ENCODE results near the gene HCRT. TPM values are rescaled to one million over a fixed set of nuclear protein-coding genes. Genes with fewer than 3 reads are reported as not detected.

Gene HCRT
- total and polyA plus RNA-seq, 2 of the 8 experiments (the other 6 are each of a cell fraction or from before 2014, with no cell fraction given): not detected

DNA sequence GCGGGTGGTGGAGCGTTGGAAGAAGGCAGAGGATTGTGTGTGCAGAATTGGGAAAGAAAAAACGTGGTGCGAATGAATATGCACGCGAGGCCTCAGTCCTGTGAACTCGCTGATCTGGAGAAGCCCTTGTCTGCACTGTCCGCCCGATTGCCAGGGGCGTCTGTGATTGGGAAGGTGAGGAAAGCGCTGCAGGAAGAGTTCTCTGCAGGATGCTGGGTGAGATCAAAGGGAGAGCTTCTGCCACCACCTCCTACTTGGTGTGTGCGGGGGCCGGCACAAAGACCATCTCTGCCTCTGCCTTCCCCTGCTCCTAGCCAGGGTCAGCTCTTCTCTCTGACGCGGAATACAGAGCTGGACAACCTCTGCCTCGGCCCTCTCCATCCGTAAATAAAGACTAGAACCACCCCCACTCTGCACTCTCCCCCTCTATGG lies 29.6 kb downstream of the HCRT start (continued):
- TF ChIP-seq RXRA (IDR thresholded peaks at IDR 0.05; ENCODE audit: insufficient read depth, low read depth, low read length): no peak

Measured in H1 (cell line).